Loucy (cell line): ENCODE results near the gene CLDN20.
A peak's percentile ranks its signal among the peaks of the same experiment; 100 is the strongest.

Source experiments
- H2AFZ ChIP-seq: fragments of 200-600 bp; sonication (generic); 2 replicates; pipeline ENCODE4 v1.6.0; 2016; ENCODE audit warnings: antibody characterized with exemption, mild to moderate bottlenecking, low read length, moderate library complexity
- H3F3A ChIP-seq: fragments of 200-600 bp; 2 replicates; pipeline ENCODE4 v1.6.0; 2016; ENCODE audit warnings: antibody characterized with exemption, low read depth, mild to moderate bottlenecking
- H3K27me3 ChIP-seq: fragments of 200-600 bp; sonication (generic); 2 replicates; pipeline ENCODE4 v1.6.1; 2014; ENCODE audit warnings: low read length, mild to moderate bottlenecking; ENCODE audit not compliant: insufficient read depth, poor library complexity, severe bottlenecking
- H3K36me3 ChIP-seq: fragments of 200-600 bp; sonication (generic); 2 replicates; pipeline ENCODE4 v1.6.1; 2016; ENCODE audit warnings: low read length; ENCODE audit not compliant: insufficient read depth
- H3K4me1 ChIP-seq: fragments of 200-600 bp; sonication (generic); 2 replicates; pipeline ENCODE4 v1.5.1; 2014; ENCODE audit warnings: low read length, mild to moderate bottlenecking; ENCODE audit not compliant: insufficient read depth, poor library complexity, severe bottlenecking
- H3K4me2 ChIP-seq: fragments of 200-600 bp; sonication (generic); 2 replicates; pipeline ENCODE4 v1.6.0; 2014; ENCODE audit warnings: antibody characterized with exemption, low read length, low read depth, mild to moderate bottlenecking; ENCODE audit not compliant: poor library complexity, severe bottlenecking
- H3K4me3 ChIP-seq: fragments of 200-600 bp; sonication (generic); 2 replicates; pipeline ENCODE4 v1.5.1; 2014; ENCODE audit warnings: low read length, mild to moderate bottlenecking, mixed read lengths; ENCODE audit not compliant: poor library complexity, severe bottlenecking
- H3K79me2 ChIP-seq: fragments of 200-600 bp; sonication (generic); 2 replicates; pipeline ENCODE4 v1.6.1; 2014; ENCODE audit warnings: low read length; ENCODE audit not compliant: insufficient read depth
- H3K9ac ChIP-seq: fragments of 200-600 bp; sonication (generic); 2 replicates; pipeline ENCODE4 v1.6.0; 2014; ENCODE audit warnings: mild to moderate bottlenecking, low read depth, low read length, moderate library complexity; ENCODE audit not compliant: poor library complexity, severe bottlenecking
- H3K9me2 ChIP-seq: fragments of 200-600 bp; sonication (generic); replicated peaks from 2 replicates; pipeline ENCODE4 v1.6.1; 2016; ENCODE audit warnings: low read depth, low read length, mixed read lengths
- H3K9me3 ChIP-seq: fragments of 200-600 bp; sonication (generic); 2 replicates; pipeline ENCODE4 v1.6.1; 2014; ENCODE audit warnings: mild to moderate bottlenecking, antibody characterized with exemption, low read length, low read depth; ENCODE audit not compliant: insufficient read depth
- H4K20me1 ChIP-seq: fragments of 200-600 bp; sonication (generic); 2 replicates; pipeline ENCODE4 v1.6.0; 2014; ENCODE audit warnings: antibody characterized with exemption, low read length, mild to moderate bottlenecking; ENCODE audit not compliant: insufficient read depth, poor library complexity, severe bottlenecking
- EZH2phosphoT487 ChIP-seq: fragments of 200-600 bp; IDR thresholded peaks from 2 replicates; pipeline ENCODE4 v1.6.1; 2018; ENCODE audit warnings: antibody characterized with exemption, mild to moderate bottlenecking, moderate library complexity, borderline replicate concordance
- TF ChIP-seq, protein P1 (sequence below): fragments of 200-600 bp; sonication (generic); conservative IDR thresholded peaks from 2 replicates; pipeline ENCODE4 v1.5.1; 2014; ENCODE audit warnings: mild to moderate bottlenecking, antibody characterized with exemption, low read length

The CLDN20 gene

DNA sequence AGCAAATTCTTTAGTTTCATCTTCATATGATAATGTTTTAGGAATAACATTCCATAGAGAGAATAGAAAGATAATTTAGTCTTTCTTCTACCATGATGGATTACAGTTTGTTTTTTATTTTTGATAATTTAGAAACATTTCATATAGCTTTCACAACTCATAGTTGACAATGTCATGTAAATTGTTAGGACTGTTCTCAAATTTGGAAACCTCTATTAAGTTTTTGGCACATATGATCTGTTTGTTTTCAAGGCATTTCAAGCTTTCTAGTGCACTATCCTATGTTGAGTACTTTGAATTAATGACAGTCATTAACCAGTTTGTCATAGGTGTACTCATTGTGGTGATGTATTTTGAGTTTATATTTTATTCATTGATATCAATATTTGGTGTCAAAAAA, 61.2 kb downstream of the CLDN20 start:
- H3K27me3 ChIP-seq, result no peaks in the 10 kb centered on the region
- no peak overlapping the region for H3K4me3 ChIP-seq
- H3K79me2 ChIP-seq, result no peaks in the 10 kb centered on the region
- no peak overlapping the region for H2AFZ ChIP-seq
- H3K9me2 ChIP-seq, result no peaks in the 10 kb centered on the region
- H3K9me3 ChIP-seq, result no peaks in the 10 kb centered on the region
- H3K36me3 ChIP-seq, result no peaks in the 10 kb centered on the region
- H3K4me1 ChIP-seq, result no peaks in the 10 kb centered on the region
- H3K9ac ChIP-seq, result no peak overlapping the region
- H3K4me2 ChIP-seq, result no peak overlapping the region
- H4K20me1 ChIP-seq, result no peaks in the 10 kb centered on the region
- no peaks in the 10 kb centered on the region for H3F3A ChIP-seq
- TF ChIP-seq, protein P1, sequence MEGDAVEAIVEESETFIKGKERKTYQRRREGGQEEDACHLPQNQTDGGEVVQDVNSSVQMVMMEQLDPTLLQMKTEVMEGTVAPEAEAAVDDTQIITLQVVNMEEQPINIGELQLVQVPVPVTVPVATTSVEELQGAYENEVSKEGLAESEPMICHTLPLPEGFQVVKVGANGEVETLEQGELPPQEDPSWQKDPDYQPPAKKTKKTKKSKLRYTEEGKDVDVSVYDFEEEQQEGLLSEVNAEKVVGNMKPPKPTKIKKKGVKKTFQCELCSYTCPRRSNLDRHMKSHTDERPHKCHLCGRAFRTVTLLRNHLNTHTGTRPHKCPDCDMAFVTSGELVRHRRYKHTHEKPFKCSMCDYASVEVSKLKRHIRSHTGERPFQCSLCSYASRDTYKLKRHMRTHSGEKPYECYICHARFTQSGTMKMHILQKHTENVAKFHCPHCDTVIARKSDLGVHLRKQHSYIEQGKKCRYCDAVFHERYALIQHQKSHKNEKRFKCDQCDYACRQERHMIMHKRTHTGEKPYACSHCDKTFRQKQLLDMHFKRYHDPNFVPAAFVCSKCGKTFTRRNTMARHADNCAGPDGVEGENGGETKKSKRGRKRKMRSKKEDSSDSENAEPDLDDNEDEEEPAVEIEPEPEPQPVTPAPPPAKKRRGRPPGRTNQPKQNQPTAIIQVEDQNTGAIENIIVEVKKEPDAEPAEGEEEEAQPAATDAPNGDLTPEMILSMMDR, result no peak
- TF ChIP-seq EZH2phosphoT487, result no peak

DNA sequence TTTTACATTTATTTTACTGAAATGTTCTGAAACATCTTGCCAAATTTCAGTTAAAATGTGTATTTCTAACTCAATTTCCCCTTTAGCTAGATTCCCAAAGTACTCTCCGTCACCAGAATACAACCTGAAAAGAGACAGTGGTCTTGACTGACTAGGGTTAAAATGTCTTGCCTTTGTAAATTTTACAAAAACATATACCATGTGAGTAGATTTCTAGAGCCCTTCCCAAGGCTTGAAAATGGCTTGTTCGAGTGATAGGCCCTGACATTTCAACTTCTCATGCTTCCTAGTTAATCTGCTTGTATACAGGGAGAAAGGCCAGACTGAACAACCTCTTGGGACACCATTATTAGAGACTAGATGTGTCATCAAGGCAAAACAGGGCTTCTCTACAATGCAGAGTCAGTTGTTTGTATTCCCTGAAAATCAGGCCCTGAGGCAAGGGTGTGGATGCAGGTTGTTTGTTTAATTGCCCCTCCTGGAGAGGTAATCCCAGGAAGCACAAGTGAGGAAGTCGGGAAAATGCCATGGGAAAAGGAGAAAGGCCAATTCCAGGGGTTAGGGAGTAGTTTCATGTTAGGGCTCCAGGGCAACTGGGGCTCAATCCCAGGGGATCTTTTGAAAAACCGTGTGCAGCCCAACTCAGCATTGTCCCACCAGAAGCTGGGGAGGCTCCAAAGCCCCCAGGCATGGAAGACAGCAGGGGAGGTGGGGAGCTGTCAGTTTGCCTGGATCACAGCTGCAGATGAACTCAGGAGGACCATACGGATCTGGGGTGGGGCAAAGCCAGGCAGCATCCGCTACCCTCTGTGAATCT, 62.1 kb downstream of the CLDN20 start:
- H3K4me2 ChIP-seq, result no peak overlapping the region
- no peaks in the 10 kb centered on the region for H3K9me3 ChIP-seq
- H3K79me2 ChIP-seq, result no peaks in the 10 kb centered on the region
- no peaks in the 10 kb centered on the region for H4K20me1 ChIP-seq
- no peaks in the 10 kb centered on the region for H3K4me1 ChIP-seq
- no peaks in the 10 kb centered on the region for H3F3A ChIP-seq
- TF ChIP-seq, protein P1, result no peak
- TF ChIP-seq EZH2phosphoT487, result no peak
- no peak overlapping the region for H3K9ac ChIP-seq
- H3K36me3 ChIP-seq, result no peaks in the 10 kb centered on the region
- H3K9me2 ChIP-seq, result no peaks in the 10 kb centered on the region
- H3K4me3 ChIP-seq, result no peak overlapping the region
- H2AFZ ChIP-seq, result peak overlapping the region; percentile 39; the same call in 1 of the 2 replicates
- no peaks in the 10 kb centered on the region for H3K27me3 ChIP-seq
